Measurements from ENCODE around the gene NEDD4.
"Not testable (repeated sequence)": the region's sequence is repeated elsewhere in the genome, so short reads cannot be mapped to it uniquely, and the experiment has no call there.

NEDD4 gene

DNA sequence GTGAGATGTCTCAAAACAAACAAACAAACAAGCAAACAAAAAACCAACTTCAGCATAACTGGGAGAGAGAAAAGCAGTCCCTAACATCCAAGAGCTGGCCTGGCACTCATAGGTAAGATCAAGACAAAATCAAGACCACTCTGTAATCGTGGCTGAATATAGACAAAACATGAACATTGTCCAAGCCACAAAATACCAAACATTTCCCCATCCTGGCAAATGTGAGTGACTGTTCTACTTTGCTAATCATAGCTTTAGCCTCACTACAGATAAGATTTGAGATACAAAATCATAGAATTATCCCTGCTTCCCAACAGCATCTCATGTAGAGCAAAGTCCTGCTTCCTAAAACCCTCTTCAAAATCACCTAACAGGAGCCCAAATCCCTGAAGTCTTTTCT, 133.7 kb downstream of the NEDD4 start:
- DNase-seq (ENCODE audit: low spot score) = no peak
- TF ChIP-seq, protein P1, sequence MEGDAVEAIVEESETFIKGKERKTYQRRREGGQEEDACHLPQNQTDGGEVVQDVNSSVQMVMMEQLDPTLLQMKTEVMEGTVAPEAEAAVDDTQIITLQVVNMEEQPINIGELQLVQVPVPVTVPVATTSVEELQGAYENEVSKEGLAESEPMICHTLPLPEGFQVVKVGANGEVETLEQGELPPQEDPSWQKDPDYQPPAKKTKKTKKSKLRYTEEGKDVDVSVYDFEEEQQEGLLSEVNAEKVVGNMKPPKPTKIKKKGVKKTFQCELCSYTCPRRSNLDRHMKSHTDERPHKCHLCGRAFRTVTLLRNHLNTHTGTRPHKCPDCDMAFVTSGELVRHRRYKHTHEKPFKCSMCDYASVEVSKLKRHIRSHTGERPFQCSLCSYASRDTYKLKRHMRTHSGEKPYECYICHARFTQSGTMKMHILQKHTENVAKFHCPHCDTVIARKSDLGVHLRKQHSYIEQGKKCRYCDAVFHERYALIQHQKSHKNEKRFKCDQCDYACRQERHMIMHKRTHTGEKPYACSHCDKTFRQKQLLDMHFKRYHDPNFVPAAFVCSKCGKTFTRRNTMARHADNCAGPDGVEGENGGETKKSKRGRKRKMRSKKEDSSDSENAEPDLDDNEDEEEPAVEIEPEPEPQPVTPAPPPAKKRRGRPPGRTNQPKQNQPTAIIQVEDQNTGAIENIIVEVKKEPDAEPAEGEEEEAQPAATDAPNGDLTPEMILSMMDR (IDR thresholded peaks at IDR 0.05; ENCODE audit: extremely low read depth, missing control alignments) = no peak

DNA sequence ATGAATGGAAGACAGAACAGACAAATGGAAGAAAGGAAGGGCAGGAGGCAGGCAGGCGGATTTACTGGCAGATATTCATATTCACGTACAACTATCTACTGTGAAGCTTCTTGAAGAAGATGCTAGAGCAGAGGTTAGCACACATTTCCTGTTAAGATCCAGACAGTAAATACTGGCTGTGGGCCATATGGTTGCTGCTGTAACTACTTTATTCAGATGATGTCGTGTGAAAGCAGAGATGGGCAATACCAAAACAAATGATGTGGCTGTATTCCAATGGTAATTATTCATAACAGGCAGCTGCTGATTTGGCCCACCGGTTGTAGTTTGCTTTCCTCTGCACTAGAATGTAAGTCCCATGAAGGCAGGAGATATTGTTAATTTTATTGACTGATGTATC, 134.8 kb downstream of the NEDD4 start:
- TF ChIP-seq, protein P1 (IDR thresholded peaks at IDR 0.05; ENCODE audit: extremely low read depth, missing control alignments) = no peak
- no peak for DNase-seq (ENCODE audit: low spot score)

- no peak for DNase-seq (ENCODE audit: low spot score)
- TF ChIP-seq, protein P1 (IDR thresholded peaks at IDR 0.05; ENCODE audit: extremely low read depth, missing control alignments) = no peak
Measured at GRCh38 chr15:55856506-55857164, 136.8 kb downstream of the NEDD4 start.

DNA sequence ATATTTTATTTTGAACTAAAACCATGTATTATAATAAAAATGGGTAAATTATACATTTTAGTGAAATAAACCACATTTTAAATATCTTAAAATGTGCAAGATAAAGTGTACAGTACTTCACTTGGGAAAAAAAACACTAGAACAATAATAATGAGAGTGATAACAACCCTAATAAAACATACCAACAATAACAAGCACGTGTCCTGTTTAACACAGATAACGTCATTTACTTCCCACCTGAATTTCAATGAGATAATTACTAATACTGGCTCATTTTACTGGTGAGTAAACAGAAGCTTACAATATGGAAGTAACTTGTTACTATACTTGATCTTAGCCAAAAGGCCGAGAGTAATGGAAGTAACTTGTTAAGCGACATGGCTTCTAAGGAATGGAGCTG, 140.3 kb downstream of the NEDD4 start:
- no peak for DNase-seq (ENCODE audit: low spot score)
- TF ChIP-seq, protein P1 (IDR thresholded peaks at IDR 0.05; ENCODE audit: extremely low read depth, missing control alignments) = no peak

DNA sequence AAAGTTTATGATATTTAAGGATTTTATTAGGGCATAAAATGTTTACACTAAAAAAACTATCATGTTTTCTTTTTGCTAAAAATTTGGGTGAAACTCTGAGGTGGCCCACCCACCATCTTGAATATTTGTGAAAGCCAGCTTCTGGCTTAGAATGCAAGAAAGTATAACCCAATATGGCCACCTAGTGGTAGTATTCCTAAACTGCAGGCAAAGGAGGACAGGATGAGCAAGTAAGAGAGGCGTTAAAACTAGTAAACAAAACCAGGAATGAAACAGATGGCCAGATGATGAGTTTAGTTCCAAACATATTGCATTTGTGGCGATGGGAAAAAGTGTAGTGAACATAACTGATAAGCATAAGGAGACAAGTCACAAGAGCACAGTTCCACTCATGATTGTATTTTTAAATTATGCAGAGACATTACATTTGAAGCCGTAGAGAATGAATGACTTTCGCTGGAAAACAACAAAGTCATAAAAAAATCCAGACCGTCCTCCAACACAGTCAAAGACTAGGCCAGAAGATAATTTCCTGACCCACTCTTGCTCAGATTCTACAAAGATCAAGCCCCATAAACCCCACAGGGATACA, 147.2 kb downstream of the NEDD4 start:
- DNase-seq (ENCODE audit: low spot score) = peak; percentile 57

GRCh38 chr15:55842897-55843296, 150.5 kb downstream of the NEDD4 start:
- not testable (repeated sequence) for DNase-seq (ENCODE audit: low spot score)

More for the DNA sequence above, 147.2 kb downstream of the NEDD4 start:
- TF ChIP-seq, protein P1 (IDR thresholded peaks at IDR 0.05; ENCODE audit: extremely low read depth, missing control alignments) = peak; percentile 69

DNA sequence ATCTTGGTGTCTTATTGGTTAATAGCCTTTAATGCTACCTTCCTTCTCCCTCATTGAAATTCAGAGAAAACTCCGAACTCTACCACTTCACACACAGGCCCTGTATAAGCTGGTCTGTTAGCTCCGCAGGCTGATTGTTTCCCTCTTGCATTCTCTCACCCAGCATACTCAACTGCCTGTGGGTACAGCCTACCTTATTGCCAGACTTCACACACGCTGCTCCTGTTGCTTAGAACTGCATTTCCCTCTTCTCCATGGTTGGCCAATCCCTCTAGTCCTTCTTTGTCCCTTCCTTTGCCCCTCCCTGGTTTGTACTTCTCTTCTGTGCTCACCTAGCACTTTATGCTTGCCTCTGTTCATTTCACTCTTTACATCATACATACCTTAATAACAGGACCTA, 157.5 kb downstream of the NEDD4 start:
- DNase-seq (ENCODE audit: low spot score) = no peak
- TF ChIP-seq, protein P1 (IDR thresholded peaks at IDR 0.05; ENCODE audit: extremely low read depth, missing control alignments) = no peak

DNA sequence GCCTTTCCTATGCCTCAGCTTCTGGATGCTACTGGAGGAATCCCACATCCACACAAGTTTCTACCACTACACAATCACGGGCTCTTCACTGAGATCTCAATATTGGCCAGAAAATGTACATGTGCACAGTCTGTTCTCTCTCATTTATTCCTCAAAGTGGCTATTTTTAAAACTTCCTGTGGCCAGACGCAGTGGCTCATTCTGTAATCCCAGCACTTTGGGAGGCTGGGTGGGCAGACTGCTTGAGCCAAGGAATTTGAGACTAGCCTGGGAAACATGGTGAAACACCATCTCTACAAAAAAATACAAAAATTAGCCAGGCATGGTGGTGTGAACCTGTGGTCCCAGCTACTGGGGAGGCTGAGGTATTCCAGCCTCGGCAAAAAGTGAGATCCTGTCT, 159.1 kb downstream of the NEDD4 start:
- no peak for DNase-seq (ENCODE audit: low spot score)
- TF ChIP-seq, protein P1 (IDR thresholded peaks at IDR 0.05; ENCODE audit: extremely low read depth, missing control alignments) = no peak
